Upper lobe of left lung (tissue), 6 donors: ENCODE results near the gene CYP4V2. TPM values are rescaled to one million over a fixed set of nuclear protein-coding genes. Genes with fewer than 3 reads are reported as not detected.
"Not testable (repeated sequence)": the region's sequence is repeated elsewhere in the genome, so short reads cannot be mapped to it uniquely, and the experiment has no call there.

Experiments used
- ATAC-seq, 2 donors: fragments of 200-7000 bp; cut with Tn5 transposase; one replicate each; pipeline ENCODE4 v1.9.1; 2022; ENCODE audit warnings: mild to moderate bottlenecking in 2 of 2, moderate library complexity in 2 of 2; ENCODE audit not compliant: low FRiP score in 2 of 2
- DNase-seq, 2 donors: peaks; one replicate each; pipeline ENCODE4 v3.0.0-alpha.2; 2019 to 2020
- H3K27ac ChIP-seq, 4 donors: fragments of 200-600 bp; sonication (generic); one replicate each; pipeline ENCODE4 v1.5.1; 2016 to 2019
- H3K27me3 ChIP-seq, 4 donors: fragments of 200-600 bp; sonication (generic); one replicate each; pipeline ENCODE4 v1.5.1; 2017 to 2019
- H3K36me3 ChIP-seq, 4 donors: fragments of 200-600 bp; sonication (generic); one replicate each; pipeline ENCODE4 v1.5.1; 2016 to 2019
- H3K4me1 ChIP-seq, 4 donors: fragments of 200-600 bp; sonication (generic); one replicate each; pipeline ENCODE4 v1.5.1; 2018 to 2019
- H3K4me3 ChIP-seq, 4 donors: fragments of 200-600 bp; sonication (generic); one replicate each; pipeline ENCODE4 v1.5.1; 2017 to 2019; ENCODE audit warnings: mild to moderate bottlenecking in 2 of 4, moderate library complexity in 1 of 4
- H3K9me3 ChIP-seq, 4 donors: fragments of 200-600 bp; sonication (generic); one replicate each; pipeline ENCODE4 v1.5.1; 2018 to 2019
- EP300 ChIP-seq, 4 donors: sonication (generic); formaldehyde crosslinking; IDR thresholded peaks; one replicate each; pipeline ENCODE4 v1.5.1; 2017; ENCODE audit warnings: antibody characterized with exemption in 4 of 4, control low read depth in 2 of 4
- POLR2A ChIP-seq, 4 donors: fragments of 450-650 bp; IDR thresholded peaks; one replicate each; pipeline ENCODE4 v1.5.1; 2016 to 2017; ENCODE audit warnings: antibody characterized with exemption in 4 of 4, mild to moderate bottlenecking in 2 of 4
- POLR2AphosphoS5 ChIP-seq, 2 donors: sonication (generic); formaldehyde crosslinking; IDR thresholded peaks; one replicate each; pipeline ENCODE4 v1.5.1; 2017; ENCODE audit warnings: antibody characterized with exemption in 2 of 2
- WGBS, 2 donors: methylation state at CpG; one replicate each; pipeline ENCODE4 v1.1.5; 2017 to 2018; 5-methylcytosine and 5-hydroxymethylcytosine counted together
- total RNA-seq, 6 donors: library from RNA; depleted of rRNA in 4 of 6; stranded (reverse); fragments of >200 nt in 4 of 6; gene quantifications; one replicate each; pipeline versions ENCODE4 v1.1.0 to v1.2.1, GENCODE V29; 2016 to 2021
- TF ChIP-seq, protein P1 (sequence below), 6 experiments: fragments of 450-650 bp in 4 of 6; fragments of 200-600 bp in 2 of 6; sonication (generic) in 2 of 6; IDR thresholded peaks; one replicate each; pipeline ENCODE4 v1.5.1; 2016 to 2019; ENCODE audit warnings: antibody characterized with exemption in 6 of 6
- donor health status: DM: no; HTN: no; CAD: no; lungs with moderate emphysema.
- donor health status: DM: no; HTN: yes; CAD: no; lungs with severe emphysema.

CYP4V2 gene
- total RNA-seq, 6 donors from 2014 or later: 30.7 to 44.7 (median 33.1) TPM

DNA sequence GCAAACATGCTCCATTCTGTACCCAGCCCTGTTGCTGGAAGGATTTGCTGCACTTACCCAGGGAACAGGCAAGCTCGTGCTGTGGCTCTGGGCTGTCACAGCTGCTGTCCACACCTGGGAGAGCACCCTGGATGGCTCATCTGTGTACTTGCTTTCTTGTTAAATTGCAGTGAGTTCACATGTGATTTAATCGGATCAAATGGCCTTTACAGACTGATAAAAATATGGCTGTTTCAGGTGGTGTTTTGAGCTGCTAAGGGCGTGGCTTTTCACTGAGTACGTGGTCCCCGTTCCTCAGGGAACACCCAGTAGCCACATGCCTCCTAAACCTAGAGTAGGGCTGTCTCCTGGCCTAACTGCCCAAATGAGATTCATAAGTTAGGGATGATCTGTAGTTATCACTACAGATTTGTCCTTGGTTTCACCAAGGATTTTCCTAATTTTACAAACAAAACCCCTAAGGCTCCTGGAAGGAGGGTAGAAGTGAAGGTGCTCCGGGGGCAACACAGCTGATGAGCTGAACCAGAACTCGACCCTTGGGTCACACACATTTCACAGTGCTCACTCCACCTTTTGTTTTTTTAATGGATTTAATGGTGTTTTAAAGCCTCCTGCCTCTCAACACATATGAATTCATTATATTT is 49.6 kb downstream of the CYP4V2 start:
- TF ChIP-seq POLR2AphosphoS5 (IDR thresholded peaks at IDR 0.05): no peak
- TF ChIP-seq POLR2A (IDR thresholded peaks at IDR 0.05): no peak
- no peak for TF ChIP-seq EP300 (IDR thresholded peaks at IDR 0.05)
- TF ChIP-seq, protein P1, sequence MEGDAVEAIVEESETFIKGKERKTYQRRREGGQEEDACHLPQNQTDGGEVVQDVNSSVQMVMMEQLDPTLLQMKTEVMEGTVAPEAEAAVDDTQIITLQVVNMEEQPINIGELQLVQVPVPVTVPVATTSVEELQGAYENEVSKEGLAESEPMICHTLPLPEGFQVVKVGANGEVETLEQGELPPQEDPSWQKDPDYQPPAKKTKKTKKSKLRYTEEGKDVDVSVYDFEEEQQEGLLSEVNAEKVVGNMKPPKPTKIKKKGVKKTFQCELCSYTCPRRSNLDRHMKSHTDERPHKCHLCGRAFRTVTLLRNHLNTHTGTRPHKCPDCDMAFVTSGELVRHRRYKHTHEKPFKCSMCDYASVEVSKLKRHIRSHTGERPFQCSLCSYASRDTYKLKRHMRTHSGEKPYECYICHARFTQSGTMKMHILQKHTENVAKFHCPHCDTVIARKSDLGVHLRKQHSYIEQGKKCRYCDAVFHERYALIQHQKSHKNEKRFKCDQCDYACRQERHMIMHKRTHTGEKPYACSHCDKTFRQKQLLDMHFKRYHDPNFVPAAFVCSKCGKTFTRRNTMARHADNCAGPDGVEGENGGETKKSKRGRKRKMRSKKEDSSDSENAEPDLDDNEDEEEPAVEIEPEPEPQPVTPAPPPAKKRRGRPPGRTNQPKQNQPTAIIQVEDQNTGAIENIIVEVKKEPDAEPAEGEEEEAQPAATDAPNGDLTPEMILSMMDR (IDR thresholded peaks at IDR 0.05): no peak

GRCh38 chr4:186241616-186242015 is 50.2 kb downstream of the CYP4V2 start:
- Histone ChIP-seq H3K27ac (no peak overlapping the region), H3K4me1 (no peaks in the 10 kb centered on the region), H3K9me3 (no peaks in the 10 kb centered on the region), H3K4me3 (no peak overlapping the region), H3K27me3 (no peaks in the 10 kb centered on the region), H3K36me3 (no peaks in the 10 kb centered on the region)
- ATAC-seq (no peak), DNase-seq (no peak)
- WGBS, 2 donors: 89 to 92% methylated on average over 4 of the region's 4 CpGs
- TF ChIP-seq POLR2A (IDR thresholded peaks at IDR 0.05) (no peak), POLR2AphosphoS5 (IDR thresholded peaks at IDR 0.05) (no peak), EP300 (IDR thresholded peaks at IDR 0.05) (no peak)
- TF ChIP-seq, protein P1 (IDR thresholded peaks at IDR 0.05): no peak

More for the DNA sequence above, 49.6 kb downstream of the CYP4V2 start:
- WGBS, 2 donors: 83 to 86% methylated on average over 5 to 7 of the region's 7 CpGs
- DNase-seq: no peak
- Histone ChIP-seq H3K27me3 (no peaks in the 10 kb centered on the region), H3K36me3 (no peaks in the 10 kb centered on the region), H3K9me3 (no peaks in the 10 kb centered on the region), H3K27ac (no peak overlapping the region), H3K4me1 (no peaks in the 10 kb centered on the region), H3K4me3 (no peak overlapping the region)
- no peak for ATAC-seq

- not testable (repeated sequence) for DNase-seq, H3K4me3 ChIP-seq, H3K4me1 ChIP-seq, H3K27me3 ChIP-seq, H3K27ac ChIP-seq, H3K36me3 ChIP-seq, ATAC-seq, H3K9me3 ChIP-seq
- WGBS, 2 donors: 87 to 93% methylated on average over 10 of the region's 10 CpGs
These were observed 50.7 kb downstream of the CYP4V2 start for GRCh38 chr4:186242031-186242430.

DNA sequence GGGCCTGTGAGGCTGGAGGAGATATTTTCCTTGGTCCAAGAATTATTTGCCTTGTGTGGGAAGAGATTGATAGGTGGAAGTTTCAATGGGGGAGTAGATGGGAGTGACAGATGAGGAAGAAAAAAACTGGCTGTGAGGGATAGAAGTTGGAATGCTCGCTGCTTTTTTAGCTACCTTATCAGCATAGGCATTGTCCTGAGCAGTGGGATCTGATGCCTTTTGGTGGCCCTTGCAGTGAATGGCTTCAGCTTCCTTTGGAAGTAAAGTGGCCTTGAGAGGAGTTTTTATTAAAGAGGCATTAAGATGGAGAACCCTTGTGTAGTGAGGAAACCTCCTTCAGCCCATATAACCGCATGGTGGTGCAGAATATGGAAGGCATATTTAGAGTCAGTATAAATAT is 52.0 kb downstream of the CYP4V2 start:
- Histone ChIP-seq H3K27ac (no peak overlapping the region), H3K9me3 (no peaks in the 10 kb centered on the region), H3K4me3 (no peak overlapping the region), H3K27me3 (no peaks in the 10 kb centered on the region), H3K4me1 (no peaks in the 10 kb centered on the region), H3K36me3 (no peaks in the 10 kb centered on the region)
- ATAC-seq (no peak), DNase-seq (no peak)
- 76 to 81% methylated on average over 2 of the region's 2 CpGs for WGBS, 2 donors
- TF ChIP-seq POLR2AphosphoS5 (IDR thresholded peaks at IDR 0.05): no peak
- TF ChIP-seq EP300 (IDR thresholded peaks at IDR 0.05): no peak
- TF ChIP-seq, protein P1 (IDR thresholded peaks at IDR 0.05): no peak
- TF ChIP-seq POLR2A (IDR thresholded peaks at IDR 0.05): no peak

DNA sequence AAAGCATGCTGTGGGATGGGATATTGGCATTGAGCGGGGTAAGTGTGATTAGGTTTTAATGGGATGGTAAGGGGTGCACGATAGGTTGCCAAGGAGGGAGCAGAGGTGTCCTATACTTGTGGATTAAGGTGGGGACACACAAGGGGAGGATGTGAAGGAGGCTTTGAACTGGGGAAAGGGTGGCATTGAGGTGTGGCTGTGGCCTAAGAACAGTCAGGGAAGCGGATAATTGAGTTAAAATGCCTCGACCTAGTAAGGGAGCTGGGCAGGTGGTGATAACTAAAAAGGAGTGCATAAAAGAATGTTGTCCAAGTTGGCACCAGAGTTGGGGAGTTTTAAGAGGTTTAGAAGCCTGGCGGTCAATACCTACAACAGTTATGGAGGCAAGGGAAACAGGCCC is 53.5 kb downstream of the CYP4V2 start:
- DNase-seq: no peak
- 77 to 78% methylated on average over 5 of the region's 5 CpGs for WGBS, 2 donors
- TF ChIP-seq, protein P1 (IDR thresholded peaks at IDR 0.05): no peak
- TF ChIP-seq POLR2AphosphoS5 (IDR thresholded peaks at IDR 0.05) (no peak), POLR2A (IDR thresholded peaks at IDR 0.05) (no peak), EP300 (IDR thresholded peaks at IDR 0.05) (no peak)
- Histone ChIP-seq H3K36me3 (no peaks in the 10 kb centered on the region), H3K4me3 (no peak overlapping the region), H3K27me3 (no peaks in the 10 kb centered on the region), H3K9me3 (no peaks in the 10 kb centered on the region), H3K27ac (no peak overlapping the region), H3K4me1 (no peaks in the 10 kb centered on the region)
- ATAC-seq: no peak

GRCh38 chr4:186247062-186247752 is 55.8 kb downstream of the CYP4V2 start:
- not testable (repeated sequence) for ATAC-seq, H3K27me3 ChIP-seq, H3K9me3 ChIP-seq, DNase-seq, H3K4me1 ChIP-seq, H3K36me3 ChIP-seq, H3K4me3 ChIP-seq, H3K27ac ChIP-seq
- WGBS, 2 donors: 89 to 94% methylated on average over 9 of the region's 9 CpGs
